ENCODE measurements around the gene SEC61G. TPM values are rescaled to one million over a fixed set of nuclear protein-coding genes. Genes with fewer than 3 reads are reported as not detected.

The SEC61G gene
- total and polyA plus RNA-seq, 10 of the 15 experiments (the other 5 are each of a cell fraction or from before 2014, with no cell fraction given), result 163 to 809 (median 346) TPM

GRCh38 chr7:54802841-54803240, 43.8 kb upstream of the SEC61G start (continued):
- TF ChIP-seq BHLHE40 (IDR thresholded peaks at IDR 0.05; ENCODE audit: borderline replicate concordance in 1 of 2, low read depth in 2 of 2, low read length in 1 of 2) (no peak), EP300 (IDR thresholded peaks at IDR 0.05; ENCODE audit: borderline replicate concordance in 1 of 2, control insufficient read depth in 1 of 2, low read depth in 2 of 2, low read length in 2 of 2) (no peak), RB1 (IDR thresholded peaks at IDR 0.05; ENCODE audit: borderline replicate concordance) (no peak), BCLAF1 (IDR thresholded peaks at IDR 0.05) (no peak), CBX5 (IDR thresholded peaks at IDR 0.05; ENCODE audit: low read depth) (no peak), ATF7 (IDR thresholded peaks at IDR 0.05; ENCODE audit: low read depth) (no peak), FOXK2 (IDR thresholded peaks at IDR 0.05) (no peak), ZNF687 (IDR thresholded peaks at IDR 0.05) (no peak), FOS (IDR thresholded peaks at IDR 0.05; ENCODE audit: borderline replicate concordance, extremely low read depth, insufficient read length) (no peak), KLF5 (IDR thresholded peaks at IDR 0.05; ENCODE audit: partially characterized antibody) (no peak)
